ENCODE measurements around the gene PIAS2. TPM values are rescaled to one million over a fixed set of nuclear protein-coding genes. Genes with fewer than 3 reads are reported as not detected.

The PIAS2 gene
- total and polyA plus RNA-seq, 5 donors, result 7.7 to 44.0 (median 40.6) TPM

DNA sequence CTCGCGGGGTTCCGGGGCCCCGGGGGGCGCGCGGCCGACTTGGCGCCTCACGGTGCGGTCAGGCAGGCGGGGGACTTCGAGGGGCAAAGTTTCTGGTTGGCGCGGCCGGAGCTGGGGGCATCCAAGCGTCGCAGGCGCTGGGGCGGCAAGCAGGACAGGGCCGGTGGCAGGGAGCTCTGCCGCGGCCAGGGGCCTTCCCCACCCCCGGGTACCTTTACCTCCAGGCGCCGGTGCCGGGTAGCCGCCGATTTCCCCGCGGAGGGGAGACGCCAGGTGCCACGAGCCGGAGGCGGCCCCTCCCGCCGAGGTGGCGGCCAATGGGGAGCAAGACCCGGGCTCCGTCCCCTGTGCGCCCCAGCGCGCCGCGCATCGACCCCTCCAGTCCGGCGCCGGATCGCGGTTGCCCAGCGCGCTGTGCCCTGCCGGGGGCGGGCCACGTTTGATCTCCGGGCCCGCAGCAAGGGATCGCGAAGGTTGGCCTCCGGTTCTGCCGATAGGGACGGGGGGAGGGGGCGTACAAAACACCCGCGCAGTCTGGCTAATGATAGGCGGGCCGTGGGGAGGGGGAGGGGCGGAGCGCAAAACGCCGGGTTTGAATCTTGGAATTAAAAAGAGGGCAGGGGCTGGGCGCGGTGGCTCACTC, 160.6 kb downstream of the PIAS2 start, which contains the start of gene ST8SIA5:
Gene ST8SIA5 (minus strand): TSS at position 495 of the 643 bp plus-strand sequence. CDS start 545 bp downstream, outside the sequence.
- peak within 1 kb of the TSS; percentile 34 for H3K4me3 ChIP-seq (ENCODE audit: low read length)
- 1% methylated on average over 74 of the region's 74 CpGs for WGBS
- intact Hi-C loops (cut with DNase I), result no loop called here
- H3K9me3 ChIP-seq (ENCODE audit: control insufficient read depth, low read length), result no peaks in the 10 kb centered on the region
- ATAC-seq (peak; percentile 46 to 51), DNase-seq (peak in 2 of 3 donors; percentile 63 to 73)
- H3K27me3 ChIP-seq (ENCODE audit: control insufficient read depth, insufficient read depth), result no peaks in the 10 kb centered on the region
- H3K4me1 ChIP-seq (ENCODE audit: control insufficient read depth, insufficient read depth, low read length), result no peaks in the 10 kb centered on the region
- peak within 1 kb of the TSS; percentile 88 for H3K27ac ChIP-seq (ENCODE audit: low read length)

- Histone ChIP-seq H3K9me3 (ENCODE audit: control insufficient read depth, low read length) (no peaks in the 10 kb centered on the region), H3K4me3 (ENCODE audit: low read length) (peak overlapping the region; percentile 34), H3K27me3 (ENCODE audit: control insufficient read depth, insufficient read depth) (no peaks in the 10 kb centered on the region), H3K27ac (ENCODE audit: low read length) (peak overlapping the region; percentile 48), H3K4me1 (ENCODE audit: control insufficient read depth, insufficient read depth, low read length) (no peaks in the 10 kb centered on the region)
- DNase-seq (no peak), ATAC-seq (no peak)
- intact Hi-C loops (cut with DNase I), result no loop called here
- 3% methylated on average over 41 of the region's 41 CpGs for WGBS
These were observed 161.2 kb downstream of the PIAS2 start for GRCh38 chr18:46756025-46756558.

DNA sequence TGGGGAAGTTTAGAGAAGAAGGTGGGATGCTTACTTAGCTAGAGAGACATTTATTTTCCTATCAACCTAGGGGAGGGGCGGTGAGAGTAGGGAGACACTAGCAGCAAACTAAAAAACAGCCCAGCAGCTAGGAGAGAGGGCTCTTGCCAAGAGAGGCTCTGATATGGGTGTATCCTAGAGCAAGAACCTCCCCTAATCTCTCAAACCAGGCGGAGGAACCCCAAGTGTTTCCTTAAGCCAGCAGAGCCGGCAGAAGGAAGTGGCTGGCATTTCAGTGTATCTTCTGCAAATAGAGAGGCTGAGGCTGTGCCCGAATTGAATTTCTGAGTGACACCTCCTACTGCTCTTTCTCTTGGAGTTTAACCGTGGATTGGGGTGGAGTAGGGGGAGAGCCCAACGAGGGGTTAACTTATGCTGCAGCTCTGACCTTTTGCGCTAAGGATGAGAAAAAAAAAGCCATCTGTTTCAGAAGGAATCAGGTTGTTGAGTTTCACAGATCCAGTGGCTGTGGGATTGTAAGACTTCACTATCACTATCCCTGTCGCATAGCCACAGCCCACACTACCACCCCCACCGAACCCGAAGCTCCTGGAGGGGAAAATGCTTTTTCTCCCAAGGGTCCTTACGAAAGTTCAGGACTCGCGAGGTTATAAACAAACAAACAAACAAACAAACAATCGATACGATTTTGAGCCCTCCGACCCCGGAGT, 161.8 kb downstream of the PIAS2 start:
- Histone ChIP-seq H3K4me3 (ENCODE audit: low read length) (peak overlapping the region; percentile 34), H3K9me3 (ENCODE audit: control insufficient read depth, low read length) (no peaks in the 10 kb centered on the region), H3K27me3 (ENCODE audit: control insufficient read depth, insufficient read depth) (no peaks in the 10 kb centered on the region), H3K27ac (ENCODE audit: low read length) (no peak overlapping the region), H3K4me1 (ENCODE audit: control insufficient read depth, insufficient read depth, low read length) (no peaks in the 10 kb centered on the region)
- WGBS, result 8% methylated on average over 17 of the region's 17 CpGs
- intact Hi-C loops (cut with DNase I), result no loop called here
- no peak for ATAC-seq
- no peak for DNase-seq

DNA sequence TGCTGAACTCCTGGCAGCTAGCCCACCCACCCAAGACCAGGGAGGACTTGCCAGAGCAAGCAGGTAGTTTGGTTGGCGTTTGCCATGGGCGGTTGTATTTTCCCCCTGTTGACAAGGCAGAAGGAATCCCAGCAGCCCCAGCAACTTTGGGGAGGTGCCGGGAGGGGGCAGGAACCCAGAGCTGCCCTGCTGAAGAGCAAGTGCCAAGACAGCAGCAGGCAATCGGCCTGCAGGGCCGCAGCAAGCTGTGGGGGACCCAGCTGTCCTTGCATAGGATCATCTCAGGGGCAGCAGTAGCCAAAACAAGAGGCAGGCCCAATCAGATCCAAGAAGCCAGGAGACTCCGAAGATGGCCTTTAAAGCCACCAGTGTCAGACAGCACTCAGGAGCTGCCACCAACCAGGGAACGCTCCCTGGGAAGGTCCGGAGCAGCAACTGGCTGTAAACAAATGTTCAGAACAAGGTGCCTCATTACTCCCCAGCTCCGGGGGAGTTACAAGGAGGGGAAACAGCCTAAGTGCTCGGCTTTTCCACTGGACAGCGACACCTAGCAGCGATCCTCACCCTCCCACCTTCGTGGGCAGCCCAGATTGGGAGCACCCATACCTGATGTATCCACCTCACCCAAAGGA, 162.5 kb downstream of the PIAS2 start:
- H3K9me3 ChIP-seq (ENCODE audit: control insufficient read depth, low read length), result no peaks in the 10 kb centered on the region
- H3K27ac ChIP-seq (ENCODE audit: low read length), result peak overlapping the region; percentile 16
- no peak for DNase-seq
- no peaks in the 10 kb centered on the region for H3K4me1 ChIP-seq (ENCODE audit: control insufficient read depth, insufficient read depth, low read length)
- WGBS, result 43% methylated on average over 13 of the region's 13 CpGs
- H3K27me3 ChIP-seq (ENCODE audit: control insufficient read depth, insufficient read depth), result no peaks in the 10 kb centered on the region
- intact Hi-C loops (cut with DNase I), result no loop called here
- H3K4me3 ChIP-seq (ENCODE audit: low read length), result no peak overlapping the region
- no peak for ATAC-seq

DNA sequence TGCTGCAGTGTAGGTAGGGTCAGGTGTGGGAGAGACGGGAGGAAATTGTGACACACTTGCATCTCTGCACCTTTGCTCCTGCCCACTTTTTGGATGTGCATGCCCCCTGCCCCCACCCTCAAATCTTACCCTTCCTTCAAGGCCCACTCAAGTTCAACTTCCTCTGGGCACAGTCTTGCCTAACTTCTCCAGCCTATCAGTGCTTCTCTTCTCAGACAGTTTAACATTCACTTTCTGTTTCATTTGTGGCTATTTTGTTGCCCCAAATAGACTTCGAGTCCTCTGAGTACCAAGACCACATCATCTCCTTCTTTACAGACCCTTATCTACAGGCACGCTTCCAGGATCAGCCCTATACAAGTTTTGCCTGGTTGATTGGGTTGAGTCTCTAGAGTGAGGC, 163.1 kb downstream of the PIAS2 start:
- H3K9me3 ChIP-seq (ENCODE audit: control insufficient read depth, low read length), result no peaks in the 10 kb centered on the region
- H3K4me1 ChIP-seq (ENCODE audit: control insufficient read depth, insufficient read depth, low read length), result no peaks in the 10 kb centered on the region
- DNase-seq, result no peak
- intact Hi-C loops (cut with DNase I), result no loop called here
- WGBS, result 58% methylated on average over 3 of the region's 3 CpGs
- no peak for ATAC-seq
- H3K27me3 ChIP-seq (ENCODE audit: control insufficient read depth, insufficient read depth), result no peaks in the 10 kb centered on the region
- H3K4me3 ChIP-seq (ENCODE audit: low read length), result no peak overlapping the region
- no peak overlapping the region for H3K27ac ChIP-seq (ENCODE audit: low read length)

Other genes starting within 250 kb of the PIAS2 start
- gene ST8SIA5, start 160.5 kb downstream of the PIAS2 start, total RNA-seq, result 10 to 100 TPM in 3 of 4 donors, 1 to 10 TPM in 1; 3.4 to 16.0 (median 11.3) TPM
- gene ST8SIA5, start 160.5 kb downstream of the PIAS2 start, polyA plus RNA-seq, result 8.4 TPM
- gene KATNAL2, start 95 bp upstream of the PIAS2 start, total RNA-seq, result 1 to 10 TPM; 5.2 to 7.0 (median 6.3) TPM
- 5.0 TPM for gene KATNAL2, start 95 bp upstream of the PIAS2 start, polyA plus RNA-seq
- gene ELOA2, start 118.1 kb upstream of the PIAS2 start, total RNA-seq, result not detected
- gene ELOA2, start 118.1 kb upstream of the PIAS2 start, polyA plus RNA-seq, result not detected
- 10 to 100 TPM; 34.3 to 39.9 (median 35.9) TPM for gene HDHD2, start 233.0 kb upstream of the PIAS2 start, total RNA-seq
- 23.0 TPM for gene HDHD2, start 233.0 kb upstream of the PIAS2 start, polyA plus RNA-seq